GM23338 (cell line): Measurements from ENCODE around the gene SH3GL3.
A peak's percentile ranks its signal among the peaks of the same experiment; 100 is the strongest.

ENCODE experiments used
- CTCF ChIP-seq, 2 experiments: fragments of 200-600 bp in 1 of 2; sonication (generic) in 1 of 2; conservative IDR thresholded peaks; 2 replicates each; pipeline versions ENCODE4 v1.5.1 to v1.6.1; 2016 to 2017; ENCODE audit warnings: antibody characterized with exemption in 2 of 2, low read depth in 2 of 2, mild to moderate bottlenecking in 2 of 2, moderate library complexity in 1 of 2
- ETS1 ChIP-seq: IDR thresholded peaks from 2 replicates; pipeline ENCODE4 v1.6.1; 2016; ENCODE audit warnings: antibody characterized with exemption
- EZH2 ChIP-seq: fragments of 200-600 bp; sonication (generic); IDR thresholded peaks from one replicate; pipeline ENCODE4 v1.8.0; 2017; ENCODE audit warnings: antibody characterized with exemption, mild to moderate bottlenecking, low read depth; ENCODE audit not compliant: unreplicated experiment
- EZH2phosphoT487 ChIP-seq: fragments of 200-600 bp; sonication (generic); IDR thresholded peaks from one replicate; pipeline ENCODE4 v1.8.1; 2018; ENCODE audit warnings: antibody characterized with exemption; ENCODE audit not compliant: unreplicated experiment
- JUNB ChIP-seq: IDR thresholded peaks from one replicate; pipeline ENCODE4 v1.6.1; 2016; ENCODE audit warnings: antibody characterized with exemption; ENCODE audit not compliant: unreplicated experiment
- POLR2AphosphoS5 ChIP-seq: IDR thresholded peaks from 2 replicates; pipeline ENCODE4 v1.6.1; 2016; ENCODE audit warnings: antibody characterized with exemption, low read depth
- REST ChIP-seq: IDR thresholded peaks from one replicate; pipeline ENCODE4 v1.6.1; 2018; ENCODE audit warnings: antibody characterized with exemption; ENCODE audit not compliant: unreplicated experiment
- ZNF114 ChIP-seq: fragments of 250-450 bp; sonication (Bioruptor Pico); IDR thresholded peaks from 2 replicates; pipeline ENCODE4 v1.5.0; 2020; ENCODE audit warnings: mild to moderate bottlenecking, moderate library complexity

- TF ChIP-seq POLR2AphosphoS5: no peak
- peak; percentile 94 to 96 for TF ChIP-seq CTCF (conservative IDR thresholded peaks at IDR 0.05; ENCODE audit: low read depth in 2 of 2)
- no peak for TF ChIP-seq REST
- TF ChIP-seq JUNB: no peak
- TF ChIP-seq ZNF114 (CRISPR knock-in tag): no peak
- TF ChIP-seq EZH2phosphoT487: no peak
- no peak for TF ChIP-seq EZH2
- TF ChIP-seq ETS1: no peak
Observed at GRCh38 chr15:83559310-83559966, 112.3 kb downstream of the SH3GL3 start.
